OCI-LY7 (cell line): ENCODE data around the gene ZNF488. TPM values are rescaled to one million over a fixed set of nuclear protein-coding genes. Genes with fewer than 3 reads are reported as not detected.

Source experiments
- BruUV-seq: library from RNA; stranded (reverse); fragments of 400-500 nt; replicated peaks from 2 replicates; lab custom pipeline; 2021; lab: Mats Ljungman, UMichigan
- CTCF ChIA-PET: fragments of 300-600 bp; sonication (Branson Sonifier 250); formaldehyde crosslinking; loops from one replicate; lab custom pipeline; 2022; ENCODE audit warnings: antibody characterized with exemption; ENCODE audit not compliant: unreplicated experiment; lab: Charles Lee
- POLR2A ChIA-PET: fragments of 300-600 bp; sonication (Branson Sonifier 250); formaldehyde crosslinking; loops from one replicate; lab custom pipeline; 2022; ENCODE audit warnings: antibody characterized with exemption; lab: Charles Lee
- DNase-seq: peaks from one replicate; pipeline ENCODE4 v3.0.0-alpha.2; 2015; ENCODE audit warnings: low spot score
- H2AFZ ChIP-seq: fragments of 200-600 bp; sonication (generic), shearing (Covaris generic); 2 replicates; pipeline ENCODE4 v1.6.1; 2014; ENCODE audit warnings: mild to moderate bottlenecking, antibody characterized with exemption, low read length, moderate library complexity
- H3K27ac ChIP-seq: fragments of 200-600 bp; sonication (generic); 2 replicates; pipeline ENCODE4 v1.5.1; 2014; ENCODE audit warnings: mixed run types, low read depth, mild to moderate bottlenecking, moderate library complexity, low read length, inconsistent platforms; ENCODE audit not compliant: poor library complexity, severe bottlenecking
- H3K36me3 ChIP-seq: fragments of 200-600 bp; sonication (generic); 2 replicates; pipeline ENCODE4 v1.6.1; 2014; ENCODE audit warnings: mild to moderate bottlenecking, antibody characterized with exemption, low read length, moderate library complexity, mixed read lengths; ENCODE audit not compliant: insufficient read depth
- H3K4me1 ChIP-seq: fragments of 200-600 bp; sonication (generic); 2 replicates; pipeline ENCODE4 v1.5.1; 2014; ENCODE audit warnings: mild to moderate bottlenecking, low read length; ENCODE audit not compliant: insufficient read depth, poor library complexity, severe bottlenecking
- H3K4me2 ChIP-seq: fragments of 200-600 bp; sonication (generic); 2 replicates; pipeline ENCODE4 v1.6.1; 2014; ENCODE audit warnings: mild to moderate bottlenecking, low read length
- H3K4me3 ChIP-seq: fragments of 200-600 bp; sonication (generic); 2 replicates; pipeline ENCODE4 v1.5.1; 2014; ENCODE audit warnings: mild to moderate bottlenecking, low read depth, low read length; ENCODE audit not compliant: poor library complexity, severe bottlenecking
- H3K79me2 ChIP-seq: fragments of 200-600 bp; sonication (generic); 2 replicates; pipeline ENCODE4 v1.6.1; 2016; ENCODE audit warnings: low read depth, mild to moderate bottlenecking, low read length, moderate library complexity, mixed read lengths; ENCODE audit not compliant: insufficient read depth
- H3K9me2 ChIP-seq: fragments of 200-600 bp; sonication (generic); 2 replicates; pipeline ENCODE4 v1.6.1; 2016; ENCODE audit warnings: mild to moderate bottlenecking, low read length, mixed read lengths; ENCODE audit not compliant: insufficient read depth
- H3K9me3 ChIP-seq: fragments of 200-600 bp; sonication (generic); 2 replicates; pipeline ENCODE4 v1.6.1; 2014; ENCODE audit warnings: mild to moderate bottlenecking, mixed run types, low read length, mixed read lengths
- H4K20me1 ChIP-seq: fragments of 200-600 bp; sonication (generic); 2 replicates; pipeline ENCODE4 v1.6.1; 2014; ENCODE audit warnings: mild to moderate bottlenecking, antibody characterized with exemption, low read length, moderate library complexity, mixed read lengths; ENCODE audit not compliant: insufficient read depth
- CTCF ChIP-seq: fragments of 200-600 bp; sonication (generic); conservative IDR thresholded peaks from 2 replicates; pipeline ENCODE4 v1.5.1; 2014; ENCODE audit warnings: mild to moderate bottlenecking, antibody characterized with exemption, low read length, moderate library complexity, mixed read lengths
- EZH2phosphoT487 ChIP-seq: fragments of 200-600 bp; sonication (generic); IDR thresholded peaks from 2 replicates; pipeline ENCODE4 v1.6.1; 2018; ENCODE audit warnings: low read depth, borderline replicate concordance, mild to moderate bottlenecking, mixed run types, antibody characterized with exemption, low read length, moderate library complexity, mixed read lengths
- intact Hi-C: fragments of 100-400 bp; cut with micrococcal nuclease; formaldehyde crosslinking; loops from one replicate; pipeline ENCODE4 v1.10.0; 2022; ENCODE audit not compliant: unreplicated experiment
- total RNA-seq, 2 experiments: library from RNA; depleted of rRNA in 1 of 2; stranded (reverse); fragments of >200 nt in 1 of 2; shearing (Covaris generic) in 1 of 2; gene quantifications; 2 replicates each; pipeline ENCODE4 v1.2.3, GENCODE V29; 2014 to 2022

Gene ZNF488
- total RNA-seq, 2 experiments from 2014 or later: 0.06 to 0.34 TPM

DNA sequence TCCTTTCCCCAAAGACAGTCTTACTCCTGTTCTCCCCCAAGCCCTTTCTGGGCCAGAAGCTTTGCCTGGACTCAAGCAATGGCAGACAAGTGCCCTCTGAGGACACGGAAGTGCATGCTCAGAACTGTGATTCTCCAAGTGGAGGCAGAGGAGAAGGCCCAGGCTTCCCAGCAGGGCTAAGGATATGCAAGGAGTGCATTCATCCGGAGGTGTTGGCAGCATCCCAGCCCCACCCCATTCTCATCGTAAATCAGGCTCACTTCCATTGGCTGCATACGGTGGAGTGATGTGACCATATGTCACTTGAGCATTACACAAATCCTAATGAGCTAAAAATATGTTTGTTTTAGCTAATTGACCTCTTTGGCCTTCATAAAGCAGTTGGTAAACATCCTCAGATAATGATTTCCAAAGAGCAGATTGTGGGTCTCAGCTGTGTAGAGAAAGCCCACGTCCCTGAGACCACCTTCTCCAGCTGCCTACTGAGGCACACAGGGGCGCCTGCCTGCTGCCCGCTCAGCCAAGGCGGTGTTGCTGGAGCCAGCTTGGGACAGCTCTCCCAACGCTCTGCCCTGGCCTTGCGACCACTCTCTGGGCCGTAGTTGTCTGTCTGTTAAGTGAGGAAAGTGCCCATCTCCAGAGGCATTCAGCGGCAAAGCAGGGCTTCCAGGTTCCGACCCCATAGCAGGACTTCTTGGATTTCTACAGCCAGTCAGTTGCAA lies 37.4 kb downstream of the ZNF488 start:
- intact Hi-C loops: no loop called here
- no peak overlapping the region for H3K4me3 ChIP-seq
- H3K9me2 ChIP-seq: no peaks in the 10 kb centered on the region
- H4K20me1 ChIP-seq: no peaks in the 10 kb centered on the region
- H3K9me3 ChIP-seq: no peaks in the 10 kb centered on the region
- no peaks in the 10 kb centered on the region for H3K4me1 ChIP-seq
- BruUV-seq: no TSS peak
- no peaks in the 10 kb centered on the region for H3K36me3 ChIP-seq
- H3K27ac ChIP-seq: no peak overlapping the region
- ChIA-PET CTCF (no interaction called here), POLR2A (no interaction called here)
- no peak overlapping the region for H2AFZ ChIP-seq
- H3K4me2 ChIP-seq: no peak overlapping the region
- TF ChIP-seq EZH2phosphoT487 (no peak), CTCF (no peak)
- no peaks in the 10 kb centered on the region for H3K79me2 ChIP-seq
- no peak for DNase-seq

GRCh38 chr10:47344996-47345870 lies 38.9 kb downstream of the ZNF488 start:
- ChIA-PET CTCF (no interaction called here), POLR2A (interaction anchor here (0.7 kb wide), 1 partner anchor 151 kb away, joined by 3 read pairs; no protein-coding TSS in a partner anchor)
- no peaks in the 10 kb centered on the region for H3K9me3 ChIP-seq
- H3K36me3 ChIP-seq: no peaks in the 10 kb centered on the region
- H3K27ac ChIP-seq: no peak overlapping the region
- H3K4me3 ChIP-seq: no peak overlapping the region
- DNase-seq: no peak
- no peaks in the 10 kb centered on the region for H3K4me1 ChIP-seq
- no peak overlapping the region for H3K4me2 ChIP-seq
- no peaks in the 10 kb centered on the region for H4K20me1 ChIP-seq
- no peaks in the 10 kb centered on the region for H3K79me2 ChIP-seq
- H3K9me2 ChIP-seq: no peaks in the 10 kb centered on the region
- no peak overlapping the region for H2AFZ ChIP-seq
- intact Hi-C loops: no loop called here
- no TSS peak for BruUV-seq
- no peak for TF ChIP-seq EZH2phosphoT487
- TF ChIP-seq CTCF: no peak
